HepG2 (cell line): ENCODE measurements around the gene JPH4. TPM values are rescaled to one million over a fixed set of nuclear protein-coding genes. Genes with fewer than 3 reads are reported as not detected.

Source experiments
- AFF4 ChIP-seq: sonication (generic); formaldehyde crosslinking; IDR thresholded peaks from 2 replicates; pipeline ENCODE4 v1.4.0; 2020; ENCODE audit warnings: missing genetic modification reagents
- ARID5B ChIP-seq: IDR thresholded peaks from 2 replicates; pipeline ENCODE4 v1.4.0; 2020; ENCODE audit warnings: mild to moderate bottlenecking, missing genetic modification reagents
- DZIP1 ChIP-seq: sonication (generic); formaldehyde crosslinking; IDR thresholded peaks from 2 replicates; pipeline ENCODE4 v1.5.0; 2020; ENCODE audit warnings: mild to moderate bottlenecking, missing genetic modification reagents
- HDAC6 ChIP-seq: fragments of 200-600 bp; sonication (generic); IDR thresholded peaks from 2 replicates; pipeline ENCODE4 v1.7.0; 2017; ENCODE audit warnings: mild to moderate bottlenecking, antibody characterized with exemption, low read length, low read depth
- KLF11 ChIP-seq: IDR thresholded peaks from 2 replicates; pipeline ENCODE4 v1.6.1; 2016; ENCODE audit warnings: missing compliant biosample characterization
- MYNN ChIP-seq: sonication (generic); formaldehyde crosslinking; IDR thresholded peaks from 2 replicates; pipeline ENCODE4 v1.4.0; 2020; ENCODE audit warnings: mild to moderate bottlenecking, low read depth, missing genetic modification reagents
- NFE2 ChIP-seq: sonication (generic); formaldehyde crosslinking; IDR thresholded peaks from 2 replicates; pipeline ENCODE4 v1.4.0; 2020; ENCODE audit warnings: missing genetic modification reagents
- PAF1 ChIP-seq: IDR thresholded peaks from 2 replicates; pipeline ENCODE4 v1.6.1; 2016; ENCODE audit warnings: missing genetic modification reagents, missing compliant biosample characterization
- RAD21 ChIP-seq: fragments of 450-650 bp; formaldehyde crosslinking; IDR thresholded peaks from 2 replicates; pipeline ENCODE4 v1.5.0; 2020; ENCODE audit warnings: mild to moderate bottlenecking
- RARG ChIP-seq: sonication (generic); formaldehyde crosslinking; IDR thresholded peaks from 2 replicates; pipeline ENCODE4 v1.4.0; 2020; ENCODE audit warnings: low read depth, mild to moderate bottlenecking, missing genetic modification reagents
- RBM22 ChIP-seq: fragments of 200-400 bp; formaldehyde crosslinking; optimal IDR thresholded peaks from 2 replicates; pipeline ENCODE3; 2017; ENCODE audit warnings: mild to moderate bottlenecking, low read length, moderate library complexity
- RORA ChIP-seq: sonication (generic); formaldehyde crosslinking; IDR thresholded peaks from 2 replicates; pipeline ENCODE4 v1.5.0; 2020; ENCODE audit warnings: mild to moderate bottlenecking, missing genetic modification reagents, moderate library complexity
- SIN3B ChIP-seq: fragments of 150-350 bp; IDR thresholded peaks from 2 replicates; pipeline ENCODE4 v1.6.1; 2014; ENCODE audit warnings: low read length
- SIX4 ChIP-seq: sonication (generic); formaldehyde crosslinking; IDR thresholded peaks from 2 replicates; pipeline ENCODE4 v1.4.0; 2020; ENCODE audit warnings: missing genetic modification reagents
- STAG1 ChIP-seq: sonication (generic); formaldehyde crosslinking; IDR thresholded peaks from 2 replicates; pipeline ENCODE4 v1.4.0; 2020; ENCODE audit warnings: missing genetic modification reagents
- YEATS2 ChIP-seq: sonication (generic); formaldehyde crosslinking; IDR thresholded peaks from 2 replicates; pipeline ENCODE4 v1.4.0; 2020; ENCODE audit warnings: missing genetic modification reagents, borderline replicate concordance
- ZNF160 ChIP-seq: sonication (generic); formaldehyde crosslinking; IDR thresholded peaks from 2 replicates; pipeline ENCODE4 v1.8.0; 2022; ENCODE audit warnings: mild to moderate bottlenecking, inconsistent platforms, missing genetic modification reagents
- ZNF331 ChIP-seq: sonication (generic); formaldehyde crosslinking; IDR thresholded peaks from 2 replicates; pipeline ENCODE4 v1.4.0; 2020; ENCODE audit warnings: missing genetic modification reagents
- ZNF430 ChIP-seq: sonication (generic); formaldehyde crosslinking; IDR thresholded peaks from 2 replicates; pipeline ENCODE4 v1.9.0; 2021; ENCODE audit warnings: mild to moderate bottlenecking, missing genetic modification reagents
- ZNF615 ChIP-seq: sonication (generic); formaldehyde crosslinking; IDR thresholded peaks from 2 replicates; pipeline ENCODE4 v1.5.0; 2020; ENCODE audit warnings: mild to moderate bottlenecking, missing genetic modification reagents, borderline replicate concordance
- polyA plus RNA-seq, 8 experiments: library from polyadenylated mRNA; depleted of rRNA in 3 of 8; stranded (reverse) in 7 of 8; unstranded in 1 of 8; fragments of >200 nt; fragmentation: Illumina TruSeq in 4 of 8; extraction: Trizol in 4 of 8; gene quantifications; 2 replicates each; pipeline versions ENCODE4 v1.2.1 to v1.2.3, GENCODE V29; 2011 to 2016; ENCODE audit warnings: low read depth in 4 of 8, missing spikeins in 1 of 8, mixed read lengths in 1 of 8; ENCODE audit not compliant: insufficient read depth in 1 of 8
- total RNA-seq, 5 experiments: library from RNA; depleted of rRNA; stranded (reverse); fragments of >200 nt; fragmentation: Illumina TruSeq; extraction: Trizol; gene quantifications; 2 replicates each; pipeline ENCODE4 v1.2.3, GENCODE V29; 2016; ENCODE audit warnings: low read depth in 1 of 5

Gene JPH4
- total and polyA plus RNA-seq, 2 of the 13 experiments (the other 11 are each of a cell fraction or from before 2014, with no cell fraction given) = 0.08 to 0.22 TPM

- TF ChIP-seq RARG (CRISPR knock-in tag) (no peak), MYNN (CRISPR knock-in tag) (peak; percentile 91; the same call in 1 of the 2 replicates), STAG1 (CRISPR knock-in tag) (peak; percentile 100), RORA (CRISPR knock-in tag) (no peak), SIX4 (CRISPR knock-in tag) (peak; percentile 75; the same call in 1 of the 2 replicates), RAD21 (peak; percentile 100), KLF11 (CRISPR knock-in tag) (peak; percentile 96), ZNF331 (CRISPR knock-in tag) (peak; percentile 99), ZNF430 (CRISPR knock-in tag) (peak; percentile 82), YEATS2 (CRISPR knock-in tag) (peak; percentile 95), SIN3B (peak; percentile 78; the same call in 1 of the 2 replicates), NFE2 (CRISPR knock-in tag) (no peak), ARID5B (CRISPR knock-in tag) (peak; percentile 95), RBM22 (peak; percentile 67), PAF1 (CRISPR knock-in tag) (no peak), ZNF615 (CRISPR knock-in tag) (peak; percentile 87; the same call in 1 of the 2 replicates), ZNF160 (CRISPR knock-in tag) (peak; percentile 92), HDAC6 (no peak), AFF4 (CRISPR knock-in tag) (peak; percentile 41; the same call in 1 of the 2 replicates), DZIP1 (no peak; the same call in 1 of the 2 replicates)
These were observed 10.5 kb upstream of the JPH4 start (continued) for GRCh38 chr14:23588884-23589598.
